GDM1 (cell line): ENCODE measurements around the gene THSD4.

Experiments
- DNase-seq: peaks from one replicate; lab custom pipeline; 2025; lab: John Stamatoyannopoulos, UW

The THSD4 gene

GRCh38 chr15:71501344-71502076 is 386.2 kb downstream of the THSD4 start:
- no peak for DNase-seq

- DNase-seq, result no peak
Observed at GRCh38 chr15:71502077-71502432, 386.8 kb downstream of the THSD4 start.

- no peak for DNase-seq
Observed at GRCh38 chr15:71505962-71506361, 390.7 kb downstream of the THSD4 start.

- no peak for DNase-seq
Observed at GRCh38 chr15:71506946-71507345, 391.7 kb downstream of the THSD4 start.

- DNase-seq, result no peak
Observed at GRCh38 chr15:71508081-71508682, 392.9 kb downstream of the THSD4 start.

- DNase-seq, result no peak
Observed at GRCh38 chr15:71509139-71509538, 393.9 kb downstream of the THSD4 start.

- DNase-seq, result no peak
Observed at GRCh38 chr15:71510763-71511162, 395.5 kb downstream of the THSD4 start.

GRCh38 chr15:71511796-71512681 is 396.8 kb downstream of the THSD4 start:
- DNase-seq, result no peak

GRCh38 chr15:71512682-71513006 is 397.4 kb downstream of the THSD4 start:
- DNase-seq, result no peak

- DNase-seq, result no peak
Observed at GRCh38 chr15:71515375-71516186, 400.3 kb downstream of the THSD4 start.

GRCh38 chr15:71517751-71518150 is 402.5 kb downstream of the THSD4 start:
- no peak for DNase-seq

- DNase-seq, result no peak
Observed at GRCh38 chr15:71518661-71519060, 403.4 kb downstream of the THSD4 start.

GRCh38 chr15:71526060-71526820 is 411.0 kb downstream of the THSD4 start:
- DNase-seq, result no peak

- no peak for DNase-seq
Observed at GRCh38 chr15:71529361-71529760, 414.1 kb downstream of the THSD4 start.

- no peak for DNase-seq
Observed at GRCh38 chr15:71530116-71530515, 414.8 kb downstream of the THSD4 start.

GRCh38 chr15:71532994-71533393 is 417.7 kb downstream of the THSD4 start:
- DNase-seq, result no peak

- DNase-seq, result no peak
Observed at GRCh38 chr15:71538181-71538580, 422.9 kb downstream of the THSD4 start.

- no peak for DNase-seq
Observed at GRCh38 chr15:71541746-71542145, 426.5 kb downstream of the THSD4 start.

GRCh38 chr15:71542836-71543235 is 427.6 kb downstream of the THSD4 start:
- no peak for DNase-seq

GRCh38 chr15:71543413-71543812 is 428.1 kb downstream of the THSD4 start:
- DNase-seq, result no peak

- no peak for DNase-seq
Observed at GRCh38 chr15:71545223-71545760, 430.0 kb downstream of the THSD4 start.
